GM12892 (cell line): ENCODE measurements around the gene RTL1.

ENCODE experiments used
- DNase-seq: peaks from one replicate; pipeline ENCODE4 v3.0.0; 2011; ENCODE audit not compliant: insufficient read length
- FAIRE-seq: peaks from 2 replicates; lab custom pipeline; 2011; peaks lifted over from hg19 to GRCh38; lab: Jason Lieb, UNC
- POLR2A ChIP-seq: IDR thresholded peaks from 2 replicates; pipeline ENCODE4 v1.6.1; 2011; ENCODE audit warnings: low read depth, low read length, control low read depth
- POLR2AphosphoS5 ChIP-seq: IDR thresholded peaks from 2 replicates; pipeline ENCODE4 v1.6.1; 2011; ENCODE audit warnings: low read depth, low read length, control low read depth
- TAF1 ChIP-seq: IDR thresholded peaks from 2 replicates; pipeline ENCODE4 v1.6.1; 2011; ENCODE audit warnings: low read depth, mild to moderate bottlenecking, control low read depth, low read length, borderline replicate concordance

RTL1 gene

GRCh38 chr14:100857233-100857922, 46.1 kb downstream of the RTL1 start:
- FAIRE-seq (no peak), DNase-seq (no peak)
- TF ChIP-seq POLR2AphosphoS5: no peak
- TF ChIP-seq POLR2A: no peak

- FAIRE-seq: no peak
- no peak for DNase-seq
- TF ChIP-seq POLR2AphosphoS5: no peak
- no peak for TF ChIP-seq TAF1
These were observed 47.2 kb downstream of the RTL1 start for GRCh38 chr14:100856056-100856950.

- no peak for TF ChIP-seq POLR2AphosphoS5
- TF ChIP-seq TAF1: no peak
- no peak for TF ChIP-seq POLR2A
- DNase-seq: no peak
- no peak for FAIRE-seq
These were observed 48.1 kb downstream of the RTL1 start for GRCh38 chr14:100855256-100855930.

- no peak for TF ChIP-seq POLR2AphosphoS5
- no peak for TF ChIP-seq TAF1
- TF ChIP-seq POLR2A: no peak
- DNase-seq (no peak), FAIRE-seq (no peak)
These were observed 49.1 kb downstream of the RTL1 start for GRCh38 chr14:100854435-100854834.

- DNase-seq (no peak), FAIRE-seq (no peak)
- TF ChIP-seq TAF1: no peak
- TF ChIP-seq POLR2AphosphoS5: no peak
- TF ChIP-seq POLR2A: no peak
These were observed 51.4 kb downstream of the RTL1 start for GRCh38 chr14:100851946-100852620.

- TF ChIP-seq POLR2AphosphoS5 (no peak), POLR2A (no peak), TAF1 (no peak)
- DNase-seq: no peak
- FAIRE-seq: no peak
These were observed 52.0 kb downstream of the RTL1 start for GRCh38 chr14:100851586-100851916.

GRCh38 chr14:100850841-100851585, 52.5 kb downstream of the RTL1 start:
- FAIRE-seq (peak; percentile 40), DNase-seq (peak; percentile 73)
- TF ChIP-seq TAF1 (no peak), POLR2A (no peak), POLR2AphosphoS5 (no peak)

GRCh38 chr14:100849115-100849781, 54.3 kb downstream of the RTL1 start:
- TF ChIP-seq POLR2AphosphoS5 (no peak), TAF1 (no peak), POLR2A (no peak)
- no peak for FAIRE-seq
- DNase-seq: no peak

- no peak for FAIRE-seq
- no peak for TF ChIP-seq POLR2A
- no peak for TF ChIP-seq POLR2AphosphoS5
- no peak for TF ChIP-seq TAF1
- no peak for DNase-seq
These were observed 57.1 kb downstream of the RTL1 start for GRCh38 chr14:100846309-100846859.

GRCh38 chr14:100845341-100845740, 58.2 kb downstream of the RTL1 start:
- FAIRE-seq (no peak), DNase-seq (no peak)
- TF ChIP-seq POLR2A: no peak
- no peak for TF ChIP-seq TAF1
- no peak for TF ChIP-seq POLR2AphosphoS5
